OCI-LY3 (cell line): Measurements from ENCODE around the gene ZFC3H1.

Experiments used
- H2AFZ ChIP-seq: fragments of 200-600, 300-600 bp; shearing (Covaris generic); 2 replicates; pipeline ENCODE4 v1.6.0; 2014; ENCODE audit warnings: antibody characterized with exemption, low read depth, low read length
- H3K27ac ChIP-seq: fragments of 200-600, 300-600 bp; sonication (generic); 2 replicates; pipeline ENCODE4 v1.5.1; 2014; ENCODE audit warnings: mild to moderate bottlenecking, low read length, moderate library complexity, mixed read lengths
- H3K27me3 ChIP-seq: fragments of 200-600, 300-600 bp; sonication (generic); 2 replicates; pipeline ENCODE4 v1.6.1; 2014; ENCODE audit warnings: low read depth, low read length, mixed read lengths
- H3K36me3 ChIP-seq: fragments of 200-600, 300-600 bp; sonication (generic); replicated peaks from 2 replicates; pipeline ENCODE3; 2014; ENCODE audit warnings: low read depth, low read length, mixed read lengths
- H3K4me1 ChIP-seq: fragments of 300-600, 200-600 bp; sonication (generic); 2 replicates; pipeline ENCODE4 v1.6.1; 2014; ENCODE audit warnings: low read length, mixed read lengths
- H3K4me2 ChIP-seq: fragments of 200-600, 300-600 bp; sonication (generic); 2 replicates; pipeline ENCODE4 v1.6.1; 2014; ENCODE audit warnings: low read length, mixed read lengths
- H3K4me3 ChIP-seq: fragments of 300-600, 200-600 bp; sonication (generic); 2 replicates; pipeline ENCODE4 v1.5.1; 2014; ENCODE audit warnings: antibody characterized with exemption, mild to moderate bottlenecking, low read length, moderate library complexity
- H3K79me2 ChIP-seq: fragments of 300-600, 200-600 bp; shearing (Covaris generic); 2 replicates; pipeline ENCODE4 v1.6.1; 2014; ENCODE audit warnings: mild to moderate bottlenecking, low read length, mixed read lengths
- H3K9ac ChIP-seq: fragments of 300-600, 200-600 bp; shearing (Covaris generic); 2 replicates; pipeline ENCODE4 v1.6.0; 2014; ENCODE audit warnings: mild to moderate bottlenecking, low read length, moderate library complexity
- H3K9me3 ChIP-seq: fragments of 200-600, 300-600 bp; shearing (Covaris generic); 2 replicates; pipeline ENCODE4 v1.6.1; 2014; ENCODE audit warnings: low read length, mixed read lengths; ENCODE audit not compliant: insufficient read depth
- H4K20me1 ChIP-seq: fragments of 200-600, 300-600 bp; sonication (generic); 2 replicates; pipeline ENCODE4 v1.6.1; 2016; ENCODE audit warnings: low read length, mixed read lengths; ENCODE audit not compliant: insufficient read depth
- CTCF ChIP-seq: fragments of 200-600, 300-600 bp; sonication (generic); IDR thresholded peaks from 2 replicates; pipeline ENCODE4 v1.5.1; 2014; ENCODE audit warnings: antibody characterized with exemption, low read length, low read depth
- EZH2phosphoT487 ChIP-seq: fragments of 200-600 bp; shearing (Covaris generic); IDR thresholded peaks from 2 replicates; pipeline ENCODE4 v1.6.1; 2018; ENCODE audit warnings: antibody characterized with exemption, mixed run types, low read depth

The ZFC3H1 gene

DNA sequence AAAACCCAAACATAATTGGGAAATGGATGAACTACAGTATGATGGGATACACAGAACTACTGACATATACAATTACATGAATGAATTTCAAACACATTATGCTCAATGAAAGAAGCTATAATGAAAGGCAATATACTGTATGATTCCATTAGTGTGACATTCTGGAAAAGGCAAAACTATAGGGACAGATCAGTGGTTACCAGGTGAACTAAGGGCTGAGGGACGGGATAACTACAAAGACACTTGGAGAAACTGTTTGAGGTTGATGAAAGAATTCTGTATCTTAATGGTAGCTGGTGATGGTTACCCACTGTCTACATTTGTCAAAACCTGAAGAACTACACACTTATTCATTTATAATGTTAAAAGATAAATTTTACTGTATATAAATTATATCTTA lies 7.7 kb downstream of the ZFC3H1 start:
- Histone ChIP-seq H3K27ac (no peak overlapping the region), H3K4me1 (no peaks in the 10 kb centered on the region), H4K20me1 (0 out of 2 replicates have a peak, but pooled peaks cover 10% of the 10 kb centered on the region), H3K4me2 (no peak overlapping the region), H3K9ac (no peak overlapping the region), H3K4me3 (no peak overlapping the region), H3K79me2 (peaks cover 90% of the 10 kb centered on the region), H3K9me3 (peaks cover 9% of the 10 kb centered on the region; the same call in 1 of the 2 replicates), H2AFZ (no peak overlapping the region), H3K27me3 (no peaks in the 10 kb centered on the region), H3K36me3 (peaks cover 79% of the 10 kb centered on the region)
- TF ChIP-seq EZH2phosphoT487 = no peak
- TF ChIP-seq CTCF = no peak

DNA sequence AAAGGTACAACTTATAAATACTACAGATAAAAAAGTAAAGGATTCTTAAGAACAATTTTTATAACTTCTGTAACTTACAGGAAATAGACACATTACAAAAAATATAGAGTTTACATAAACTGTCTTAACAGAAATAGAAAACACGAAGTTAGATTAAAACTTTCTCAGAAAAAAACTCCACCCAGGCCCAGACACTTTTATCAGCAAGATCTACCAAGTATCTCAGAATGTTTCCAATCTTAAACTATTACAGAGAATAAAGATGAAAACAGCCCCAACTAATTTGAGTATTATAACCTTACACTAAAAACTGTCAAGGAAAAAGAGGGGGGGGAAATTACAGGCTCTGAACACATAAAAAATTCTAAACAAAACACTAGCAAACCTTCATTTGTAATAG lies 8.2 kb downstream of the ZFC3H1 start:
- no peak overlapping the region for H3K9ac ChIP-seq
- H3K4me1 ChIP-seq = no peaks in the 10 kb centered on the region
- peaks cover 90% of the 10 kb centered on the region for H3K79me2 ChIP-seq
- H4K20me1 ChIP-seq = 0 out of 2 replicates have a peak, but pooled peaks cover 12% of the 10 kb centered on the region
- no peak overlapping the region for H3K4me2 ChIP-seq
- H3K4me3 ChIP-seq = no peak overlapping the region
- H2AFZ ChIP-seq = no peak overlapping the region
- H3K9me3 ChIP-seq = peaks cover 9% of the 10 kb centered on the region; the same call in 1 of the 2 replicates
- H3K27ac ChIP-seq = no peak overlapping the region
- H3K27me3 ChIP-seq = no peaks in the 10 kb centered on the region
- no peak for TF ChIP-seq CTCF
- no peak for TF ChIP-seq EZH2phosphoT487
- peaks cover 82% of the 10 kb centered on the region for H3K36me3 ChIP-seq

GRCh38 chr12:71654200-71654599 lies 9.4 kb downstream of the ZFC3H1 start:
- TF ChIP-seq EZH2phosphoT487 = no peak
- TF ChIP-seq CTCF = no peak
- peaks cover 90% of the 10 kb centered on the region for H3K79me2 ChIP-seq
- H3K27ac ChIP-seq = no peak overlapping the region
- H3K4me3 ChIP-seq = no peak overlapping the region
- H3K9me3 ChIP-seq = peaks cover 9% of the 10 kb centered on the region; the same call in 1 of the 2 replicates
- H3K36me3 ChIP-seq = peaks cover 76% of the 10 kb centered on the region
- H4K20me1 ChIP-seq = 0 out of 2 replicates have a peak, but pooled peaks cover 12% of the 10 kb centered on the region
- no peaks in the 10 kb centered on the region for H3K27me3 ChIP-seq
- no peaks in the 10 kb centered on the region for H3K4me1 ChIP-seq
- H3K9ac ChIP-seq = no peak overlapping the region
- H3K4me2 ChIP-seq = no peak overlapping the region
- no peak overlapping the region for H2AFZ ChIP-seq

- no peak overlapping the region for H2AFZ ChIP-seq
- TF ChIP-seq EZH2phosphoT487 (no peak), CTCF (no peak)
- peaks cover 92% of the 10 kb centered on the region for H3K79me2 ChIP-seq
- H3K9ac ChIP-seq = no peak overlapping the region
- H3K9me3 ChIP-seq = peaks cover 9% of the 10 kb centered on the region; the same call in 1 of the 2 replicates
- peaks cover 72% of the 10 kb centered on the region for H3K36me3 ChIP-seq
- H3K27me3 ChIP-seq = no peaks in the 10 kb centered on the region
- no peaks in the 10 kb centered on the region for H3K4me1 ChIP-seq
- H3K27ac ChIP-seq = no peak overlapping the region
- H4K20me1 ChIP-seq = 0 out of 2 replicates have a peak, but pooled peaks cover 12% of the 10 kb centered on the region
- H3K4me2 ChIP-seq = no peak overlapping the region
- no peak overlapping the region for H3K4me3 ChIP-seq
These were observed 10.5 kb downstream of the ZFC3H1 start for GRCh38 chr12:71653137-71653536.
